Progenitor cell of endocrine pancreas (in vitro differentiated cells): ENCODE results near the gene ALG3. TPM values are rescaled to one million over a fixed set of nuclear protein-coding genes. Genes with fewer than 3 reads are reported as not detected.
A peak's percentile ranks its signal among the peaks of the same experiment; 100 is the strongest.

Experiments
- DNase-seq: peaks from one replicate; pipeline ENCODE4 v3.0.0; 2021; ENCODE audit warnings: low spot score; ENCODE audit not compliant: unreplicated experiment
- H3K27ac Mint-ChIP-seq: 2 replicates; pipeline ENCODE4 v1.8.0; 2021; ENCODE audit warnings: mild to moderate bottlenecking, moderate library complexity, mixed read lengths
- H3K27me3 Mint-ChIP-seq: 2 replicates; pipeline ENCODE4 v1.8.0; 2021; ENCODE audit warnings: mixed read lengths
- H3K36me3 Mint-ChIP-seq: 2 replicates; pipeline ENCODE4 v1.8.0; 2022; ENCODE audit warnings: mixed read lengths; ENCODE audit not compliant: insufficient read depth
- H3K4me1 Mint-ChIP-seq: 2 replicates; pipeline ENCODE4 v1.8.0; 2021; ENCODE audit warnings: low read depth, mixed read lengths
- H3K4me3 Mint-ChIP-seq: 2 replicates; pipeline ENCODE4 v1.8.0; 2021; ENCODE audit warnings: low read depth, mild to moderate bottlenecking, moderate library complexity, mixed read lengths
- H3K9me3 Mint-ChIP-seq: 2 replicates; pipeline ENCODE4 v1.8.0; 2021; ENCODE audit warnings: low read depth, mixed read lengths
- total RNA-seq: library from RNA; stranded (reverse); gene quantifications from 2 replicates; pipeline ENCODE4 v1.2.1, GENCODE V29; 2021
- TF ChIP-seq, protein P1 (sequence below): fragments of 200-600 bp; sonication (generic); IDR thresholded peaks from one replicate; pipeline ENCODE4 v1.5.0; 2021; ENCODE audit warnings: antibody characterized with exemption, mild to moderate bottlenecking; ENCODE audit not compliant: unreplicated experiment

The ALG3 gene
- total RNA-seq, 1 donor from 2014 or later, result 34.5 TPM

DNA sequence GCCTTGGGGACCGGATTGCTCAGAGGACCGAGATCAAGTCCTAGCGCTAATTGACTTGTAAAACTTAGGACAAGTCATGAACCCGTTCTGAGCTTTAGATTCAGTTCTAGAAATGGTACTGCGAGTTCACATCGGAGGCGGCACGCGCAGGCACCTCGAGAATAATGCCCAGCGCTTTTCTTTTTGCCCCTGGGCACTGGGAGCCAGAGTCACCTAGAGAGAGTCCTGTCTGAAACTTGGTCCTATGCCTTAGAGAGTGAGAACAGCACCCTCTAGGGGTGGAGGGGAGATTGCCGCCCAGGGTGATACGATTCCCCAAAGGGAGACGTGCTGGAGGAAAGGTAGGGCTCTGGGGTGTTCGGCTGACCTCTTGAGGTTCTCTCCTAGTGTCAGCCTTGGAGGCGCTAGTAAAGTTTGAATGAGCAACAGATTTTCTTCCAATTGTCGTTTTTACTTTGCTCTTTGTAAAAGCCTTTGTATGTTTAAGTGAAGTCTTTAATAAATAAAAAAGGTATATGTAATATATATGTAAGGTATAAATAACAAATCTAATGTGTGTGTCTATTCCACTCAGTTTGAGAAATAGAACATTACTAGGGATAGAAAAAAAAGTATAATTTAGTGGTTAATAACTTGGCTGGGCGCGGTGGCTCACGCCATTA, 1.5 kb upstream of the ALG3 start:
- Mint-ChIP-seq H3K9me3 (no peaks in the 10 kb centered on the region), H3K4me3 (peak overlapping the region; percentile 89), H3K27me3 (no peaks in the 10 kb centered on the region), H3K36me3 (peaks cover 1% of the 10 kb centered on the region), H3K27ac (peak overlapping the region; percentile 88), H3K4me1 (peaks cover 4% of the 10 kb centered on the region)
- peak; percentile 85 for DNase-seq
- TF ChIP-seq, protein P1, sequence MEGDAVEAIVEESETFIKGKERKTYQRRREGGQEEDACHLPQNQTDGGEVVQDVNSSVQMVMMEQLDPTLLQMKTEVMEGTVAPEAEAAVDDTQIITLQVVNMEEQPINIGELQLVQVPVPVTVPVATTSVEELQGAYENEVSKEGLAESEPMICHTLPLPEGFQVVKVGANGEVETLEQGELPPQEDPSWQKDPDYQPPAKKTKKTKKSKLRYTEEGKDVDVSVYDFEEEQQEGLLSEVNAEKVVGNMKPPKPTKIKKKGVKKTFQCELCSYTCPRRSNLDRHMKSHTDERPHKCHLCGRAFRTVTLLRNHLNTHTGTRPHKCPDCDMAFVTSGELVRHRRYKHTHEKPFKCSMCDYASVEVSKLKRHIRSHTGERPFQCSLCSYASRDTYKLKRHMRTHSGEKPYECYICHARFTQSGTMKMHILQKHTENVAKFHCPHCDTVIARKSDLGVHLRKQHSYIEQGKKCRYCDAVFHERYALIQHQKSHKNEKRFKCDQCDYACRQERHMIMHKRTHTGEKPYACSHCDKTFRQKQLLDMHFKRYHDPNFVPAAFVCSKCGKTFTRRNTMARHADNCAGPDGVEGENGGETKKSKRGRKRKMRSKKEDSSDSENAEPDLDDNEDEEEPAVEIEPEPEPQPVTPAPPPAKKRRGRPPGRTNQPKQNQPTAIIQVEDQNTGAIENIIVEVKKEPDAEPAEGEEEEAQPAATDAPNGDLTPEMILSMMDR, result peak; percentile 89

DNA sequence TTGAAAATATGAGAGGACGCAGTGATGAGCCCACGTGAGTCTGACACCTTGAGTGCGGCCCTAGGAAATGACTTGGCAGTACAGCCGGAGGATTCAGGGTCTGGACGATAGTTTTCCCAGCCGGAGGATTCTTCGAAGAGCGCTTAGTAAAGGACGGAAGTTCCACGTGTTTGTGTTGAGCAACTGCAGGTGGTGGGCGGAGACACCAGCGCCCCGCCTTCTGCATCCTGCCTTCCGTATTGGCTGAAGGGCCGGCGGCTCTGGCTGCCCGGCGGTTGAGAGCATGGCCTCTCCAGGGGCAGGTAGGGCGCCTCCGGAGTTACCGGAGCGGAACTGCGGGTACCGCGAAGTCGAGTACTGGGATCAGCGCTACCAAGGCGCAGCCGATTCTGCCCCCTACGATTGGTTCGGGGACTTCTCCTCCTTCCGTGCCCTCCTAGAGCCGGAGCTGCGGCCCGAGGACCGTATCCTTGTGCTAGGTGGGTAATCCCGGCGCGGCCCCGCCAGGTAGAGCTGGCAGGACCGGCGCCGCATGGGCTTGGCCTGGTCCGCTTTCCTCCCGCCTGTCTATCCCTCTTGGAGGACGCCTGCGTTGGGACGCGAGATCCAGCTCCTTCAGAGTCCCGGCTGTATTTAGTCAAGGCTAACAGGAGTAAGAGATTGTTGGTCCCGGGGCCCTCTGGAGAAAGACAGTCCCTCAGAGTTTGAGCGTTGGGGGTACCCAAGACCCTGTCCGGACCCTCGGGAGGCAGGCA, 827 bp upstream of the ALG3 start, which contains the start of gene EEF1AKMT4:
EEF1AKMT4 (plus strand) TSS at position 261 of the 755 bp plus-strand sequence; CDS start at position 284, 23 bp downstream.
- Mint-ChIP-seq H3K27ac (peak within 1 kb of the TSS; percentile 97), H3K27me3 (no peaks in the 10 kb centered on the region), H3K4me1 (peaks cover 4% of the 10 kb centered on the region), H3K36me3 (peaks cover 5% of the 10 kb centered on the region), H3K9me3 (no peaks in the 10 kb centered on the region), H3K4me3 (peak within 1 kb of the TSS; percentile 89)
- peak; percentile 96 for DNase-seq
- TF ChIP-seq, protein P1, result peak; percentile 70

DNA sequence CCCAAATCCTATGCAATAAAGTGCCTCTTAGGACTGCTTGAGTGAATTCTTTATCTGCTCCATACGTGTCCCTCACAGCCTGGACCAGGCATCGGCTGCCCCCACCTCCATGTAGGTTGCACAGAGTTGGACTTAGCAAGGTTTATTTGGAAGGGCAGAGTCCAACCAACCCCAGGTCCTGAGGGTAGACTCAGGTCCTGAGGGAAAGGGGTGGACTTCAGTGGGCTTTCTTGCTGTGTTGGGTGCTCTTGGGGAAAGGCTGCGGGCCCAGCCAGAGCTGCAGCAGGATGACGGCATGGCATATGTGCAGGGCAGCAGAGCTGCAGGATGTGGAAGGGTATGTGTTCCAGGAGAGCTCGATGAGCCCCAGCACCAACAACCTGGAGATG, 6.5 kb downstream of the ALG3 start:
- Mint-ChIP-seq H3K27ac (no peak overlapping the region), H3K4me1 (no peaks in the 10 kb centered on the region), H3K36me3 (peaks cover 10% of the 10 kb centered on the region), H3K4me3 (no peak overlapping the region), H3K27me3 (peaks cover 3% of the 10 kb centered on the region), H3K9me3 (no peaks in the 10 kb centered on the region)
- no peak for DNase-seq
- TF ChIP-seq, protein P1, result no peak

DNA sequence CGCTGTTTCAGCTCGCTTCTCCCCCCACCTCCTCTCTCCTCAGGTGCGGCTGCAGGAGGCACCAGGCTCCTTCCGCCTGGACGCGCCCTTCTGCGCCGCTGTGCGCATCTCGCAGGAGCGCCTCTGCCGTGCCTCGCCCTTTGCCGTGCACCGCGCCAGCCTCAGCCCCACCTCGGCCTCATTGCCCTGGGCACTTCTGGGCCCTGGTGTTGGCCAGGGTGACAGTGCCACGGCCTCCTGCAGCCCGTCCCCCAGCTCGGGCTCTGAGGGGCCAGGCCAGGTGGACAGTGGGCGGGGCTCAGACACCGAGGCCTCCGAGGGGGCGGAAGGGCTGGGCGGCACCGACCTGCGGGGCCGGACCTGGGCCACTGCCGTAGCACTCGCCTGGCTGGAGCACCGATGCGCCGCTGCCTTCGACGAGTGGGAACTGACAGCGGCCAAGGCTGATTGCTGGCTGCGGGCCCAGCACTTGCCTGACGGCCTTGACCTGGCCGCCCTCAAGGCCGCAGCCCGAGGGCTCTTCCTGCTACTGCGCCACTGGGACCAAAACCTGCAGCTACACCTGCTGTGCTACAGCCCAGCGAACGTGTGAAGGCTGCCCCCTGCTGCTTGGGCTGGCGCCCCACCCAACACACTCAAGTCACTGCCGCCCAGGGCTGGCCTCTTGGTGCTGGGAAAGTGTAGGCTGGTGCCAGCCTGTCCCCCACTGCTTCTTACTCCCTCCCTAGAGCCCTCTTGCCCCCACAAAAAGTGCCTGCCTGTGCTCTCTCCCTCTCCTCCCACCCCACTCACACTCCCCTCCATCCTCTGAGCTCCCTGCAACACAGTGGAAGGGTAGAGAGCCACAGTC, 7.1 kb downstream of the ALG3 start:
- no peaks in the 10 kb centered on the region for H3K4me1 Mint-ChIP-seq
- TF ChIP-seq, protein P1, result peak; percentile 49
- H3K9me3 Mint-ChIP-seq, result no peaks in the 10 kb centered on the region
- no peak overlapping the region for H3K27ac Mint-ChIP-seq
- no peak overlapping the region for H3K4me3 Mint-ChIP-seq
- DNase-seq, result no peak
- H3K27me3 Mint-ChIP-seq, result peaks cover 3% of the 10 kb centered on the region
- H3K36me3 Mint-ChIP-seq, result peaks cover 10% of the 10 kb centered on the region

DNA sequence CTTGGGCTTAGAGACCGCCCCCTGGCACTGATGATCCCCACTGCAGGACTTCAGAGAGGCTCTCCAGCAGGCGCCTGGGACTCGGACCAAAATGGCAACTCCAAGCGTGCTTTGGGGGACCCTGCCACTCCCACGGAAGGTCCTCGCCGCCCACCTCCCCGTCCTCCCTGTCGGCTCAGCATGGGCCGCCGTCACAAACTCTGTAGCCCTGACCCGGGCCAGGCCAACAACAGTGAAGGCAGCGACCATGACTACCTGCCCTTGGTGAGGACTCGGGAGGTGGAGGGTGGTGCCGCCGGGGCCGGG, 7.7 kb downstream of the ALG3 start:
- TF ChIP-seq, protein P1, result no peak
- Mint-ChIP-seq H3K4me1 (no peaks in the 10 kb centered on the region), H3K4me3 (no peak overlapping the region), H3K27me3 (peaks cover 3% of the 10 kb centered on the region), H3K9me3 (no peaks in the 10 kb centered on the region), H3K36me3 (peaks cover 10% of the 10 kb centered on the region), H3K27ac (no peak overlapping the region)
- no peak for DNase-seq
